K562 (cell line): ENCODE measurements around the gene ADAT1. TPM values are rescaled to one million over a fixed set of nuclear protein-coding genes. Genes with fewer than 3 reads are reported as not detected.

ENCODE experiments used
- ATF7 ChIP-seq: fragments of 450-650 bp; IDR thresholded peaks from 2 replicates; pipeline ENCODE4 v1.7.1; 2014; ENCODE audit warnings: mild to moderate bottlenecking, moderate library complexity
- IFI16 ChIP-seq: fragments of 250-450 bp; sonication (Bioruptor Pico); IDR thresholded peaks from 2 replicates; pipeline ENCODE4 v2.1.2; 2022; ENCODE audit warnings: mild to moderate bottlenecking, inconsistent platforms
- MGA ChIP-seq: fragments of 450-650 bp; IDR thresholded peaks from 2 replicates; pipeline ENCODE4 v1.6.1; 2016; ENCODE audit warnings: mild to moderate bottlenecking, moderate library complexity
- NBN ChIP-seq: fragments of 450-650 bp; IDR thresholded peaks from 2 replicates; pipeline ENCODE4 v1.6.1; 2016; ENCODE audit warnings: low read depth, mild to moderate bottlenecking
- PKNOX1 ChIP-seq: fragments of 450-650 bp; IDR thresholded peaks from 2 replicates; pipeline ENCODE4 v1.6.1; 2016
- RBFOX2 ChIP-seq: fragments of 200-400 bp; formaldehyde crosslinking; IDR thresholded peaks from 2 replicates; pipeline ENCODE4 v1.6.1; 2017; ENCODE audit warnings: low read depth, mild to moderate bottlenecking, low read length, moderate library complexity
- TBP ChIP-seq: optimal IDR thresholded peaks from 2 replicates; pipeline ENCODE3; 2011; ENCODE audit warnings: low read depth, low read length, improper control_type of control experiment
- polyA plus RNA-seq, 8 experiments: library from polyadenylated mRNA; depleted of rRNA in 4 of 8; stranded (reverse) in 5 of 8; unstranded in 3 of 8; fragments of >200 nt; fragmentation: Nextera tagmentation in 2 of 8; fragmentation: Illumina TruSeq in 1 of 8; extraction: Ambion mirVana in 2 of 8; extraction: Trizol in 1 of 8; gene quantifications; 2 replicates each; pipeline versions ENCODE4 v1.2.1 to v1.2.3, GENCODE V29; 2011 to 2014; ENCODE audit warnings: inconsistent platforms in 1 of 8, missing spikeins in 1 of 8
- total RNA-seq, 7 experiments: library from RNA; depleted of rRNA in 6 of 7; stranded (reverse); fragments of >200 nt in 6 of 7; fragmentation: Illumina TruSeq in 2 of 7; extraction: Trizol in 2 of 7; gene quantifications; 2 replicates each; pipeline versions ENCODE4 v1.2.1 to v1.2.3, GENCODE V29; 2011 to 2021; ENCODE audit warnings: low replicate concordance in 1 of 7
- TF ChIP-seq, protein P1 (sequence below), 2 experiments: fragments of 450-650 bp; IDR thresholded peaks; 2 replicates each; pipeline ENCODE4 v1.6.1; 2018; ENCODE audit warnings: mild to moderate bottlenecking in 2 of 2, low read depth in 1 of 2; ENCODE audit not compliant: partially characterized antibody in 2 of 2
- TF ChIP-seq, protein P2 (sequence below): sonication (generic); formaldehyde crosslinking; IDR thresholded peaks from 2 replicates; pipeline ENCODE4 v1.8.0; 2022; ENCODE audit warnings: mild to moderate bottlenecking, missing genetic modification reagents

ADAT1 gene
- total and polyA plus RNA-seq, 9 of the 15 experiments (the other 6 are each of a cell fraction or from before 2014, with no cell fraction given): 16.0 to 36.7 (median 28.2) TPM

GRCh38 chr16:75647492-75648264 lies 24.6 kb upstream of the ADAT1 start, which contains the start of the genes KARS1 and TERF2IP (continued):
- TF ChIP-seq MGA (peak; percentile 58), TBP (peak; percentile 89), RBFOX2 (peak; percentile 98), PKNOX1 (peak; percentile 86), ATF7 (peak; percentile 65), NBN (no peak), IFI16 (CRISPR knock-in tag) (no peak)
- TF ChIP-seq, protein P1, sequence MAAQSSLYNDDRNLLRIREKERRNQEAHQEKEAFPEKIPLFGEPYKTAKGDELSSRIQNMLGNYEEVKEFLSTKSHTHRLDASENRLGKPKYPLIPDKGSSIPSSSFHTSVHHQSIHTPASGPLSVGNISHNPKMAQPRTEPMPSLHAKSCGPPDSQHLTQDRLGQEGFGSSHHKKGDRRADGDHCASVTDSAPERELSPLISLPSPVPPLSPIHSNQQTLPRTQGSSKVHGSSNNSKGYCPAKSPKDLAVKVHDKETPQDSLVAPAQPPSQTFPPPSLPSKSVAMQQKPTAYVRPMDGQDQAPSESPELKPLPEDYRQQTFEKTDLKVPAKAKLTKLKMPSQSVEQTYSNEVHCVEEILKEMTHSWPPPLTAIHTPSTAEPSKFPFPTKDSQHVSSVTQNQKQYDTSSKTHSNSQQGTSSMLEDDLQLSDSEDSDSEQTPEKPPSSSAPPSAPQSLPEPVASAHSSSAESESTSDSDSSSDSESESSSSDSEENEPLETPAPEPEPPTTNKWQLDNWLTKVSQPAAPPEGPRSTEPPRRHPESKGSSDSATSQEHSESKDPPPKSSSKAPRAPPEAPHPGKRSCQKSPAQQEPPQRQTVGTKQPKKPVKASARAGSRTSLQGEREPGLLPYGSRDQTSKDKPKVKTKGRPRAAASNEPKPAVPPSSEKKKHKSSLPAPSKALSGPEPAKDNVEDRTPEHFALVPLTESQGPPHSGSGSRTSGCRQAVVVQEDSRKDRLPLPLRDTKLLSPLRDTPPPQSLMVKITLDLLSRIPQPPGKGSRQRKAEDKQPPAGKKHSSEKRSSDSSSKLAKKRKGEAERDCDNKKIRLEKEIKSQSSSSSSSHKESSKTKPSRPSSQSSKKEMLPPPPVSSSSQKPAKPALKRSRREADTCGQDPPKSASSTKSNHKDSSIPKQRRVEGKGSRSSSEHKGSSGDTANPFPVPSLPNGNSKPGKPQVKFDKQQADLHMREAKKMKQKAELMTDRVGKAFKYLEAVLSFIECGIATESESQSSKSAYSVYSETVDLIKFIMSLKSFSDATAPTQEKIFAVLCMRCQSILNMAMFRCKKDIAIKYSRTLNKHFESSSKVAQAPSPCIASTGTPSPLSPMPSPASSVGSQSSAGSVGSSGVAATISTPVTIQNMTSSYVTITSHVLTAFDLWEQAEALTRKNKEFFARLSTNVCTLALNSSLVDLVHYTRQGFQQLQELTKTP (IDR thresholded peaks at IDR 0.05; ENCODE audit: low read depth in 1 of 2, partially characterized antibody in 2 of 2): peak in 1 of 2 experiments; percentile 51
- TF ChIP-seq, protein P2, sequence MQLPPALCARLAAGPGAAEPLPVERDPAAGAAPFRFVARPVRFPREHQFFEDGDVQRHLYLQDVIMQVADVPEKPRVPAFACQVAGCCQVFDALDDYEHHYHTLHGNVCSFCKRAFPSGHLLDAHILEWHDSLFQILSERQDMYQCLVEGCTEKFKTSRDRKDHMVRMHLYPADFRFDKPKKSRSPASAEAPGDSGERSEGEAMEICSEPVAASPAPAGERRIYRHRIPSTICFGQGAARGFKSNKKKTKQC: peak; percentile 23; the same call in 1 of the 2 replicates
